Measurements from ENCODE around the gene ZNF319.

ZNF319 gene

DNA sequence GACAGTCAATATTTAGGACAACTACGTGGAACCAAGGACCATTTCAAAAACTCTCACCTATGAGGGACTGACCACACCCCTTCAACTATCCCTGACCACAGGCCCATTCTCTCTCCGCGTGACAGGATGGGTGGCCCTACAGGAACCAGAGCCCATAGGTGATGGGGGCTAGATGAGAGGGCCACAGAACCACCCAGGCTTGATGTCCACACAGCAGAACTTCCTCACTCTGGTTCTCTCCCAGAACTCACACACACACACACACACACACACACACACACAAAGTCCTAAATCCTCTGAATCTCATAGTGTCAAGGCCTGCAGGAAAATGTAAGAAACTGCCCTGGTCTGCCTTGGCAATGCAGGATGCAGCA is 1.5 kb downstream of the ZNF319 start:
- DNase-seq (ENCODE audit: low read depth in 2 of 3, low spot score in 1 of 3) = no peak

DNA sequence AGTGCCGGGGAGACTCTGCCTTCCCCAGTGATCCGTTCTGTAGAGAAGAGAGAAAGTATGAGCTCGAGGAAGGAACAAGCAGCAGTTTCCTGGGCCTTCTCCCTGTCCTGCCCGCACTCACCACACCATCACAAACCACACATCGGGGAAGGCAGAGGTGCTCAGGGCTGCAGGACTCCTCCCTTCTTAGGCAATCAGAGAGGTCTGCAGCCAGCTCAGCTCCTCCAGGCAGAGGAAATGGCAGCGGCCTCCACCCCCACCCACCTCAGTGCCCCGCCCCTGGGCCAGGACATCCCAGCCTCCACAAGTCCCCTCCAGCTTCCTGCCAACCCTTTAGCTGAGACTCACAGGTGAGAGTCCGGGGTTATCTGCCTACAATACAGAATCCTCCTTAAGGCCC is 2.0 kb downstream of the ZNF319 start:
- DNase-seq (ENCODE audit: low read depth in 2 of 3, low spot score in 1 of 3) = peak; percentile 28 to 42 (median 38)

DNA sequence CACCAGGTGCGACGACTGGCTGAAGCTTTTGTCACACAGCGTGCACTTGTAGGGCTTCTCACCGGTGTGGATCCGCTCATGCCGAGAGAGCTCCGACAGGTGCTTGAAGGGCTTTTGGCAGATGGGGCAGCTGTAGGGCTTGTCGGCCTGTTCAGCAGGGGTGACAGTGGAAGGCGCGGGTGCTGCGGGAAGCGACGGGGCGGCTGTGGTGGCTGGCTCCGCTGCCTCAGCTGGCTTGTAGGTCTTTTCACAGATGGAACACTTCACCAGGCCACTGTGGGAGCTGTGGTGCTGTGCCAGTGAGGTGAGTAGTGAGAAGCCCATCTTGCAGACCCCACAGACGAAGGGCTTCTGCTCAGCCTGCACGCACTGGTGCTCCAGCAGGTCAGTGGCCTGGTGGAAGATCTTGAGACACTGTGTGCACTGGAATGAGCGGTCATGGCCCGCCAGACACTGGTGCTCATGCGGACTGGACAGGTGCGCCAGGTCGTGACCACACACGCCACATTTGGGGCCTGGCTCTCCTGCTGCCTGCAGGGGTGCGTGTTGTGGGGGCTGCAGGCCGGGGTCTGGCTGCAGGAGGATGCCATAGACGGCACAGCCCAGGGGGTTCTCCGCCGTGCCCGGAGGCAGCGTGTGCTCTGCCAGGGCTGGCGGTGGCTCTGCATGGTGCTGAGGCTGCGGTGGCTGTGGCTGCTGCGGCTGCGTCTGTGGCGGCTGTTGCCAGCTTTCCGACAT is 2.8 kb downstream of the ZNF319 start:
- DNase-seq (ENCODE audit: low read depth in 2 of 3, low spot score in 1 of 3) = no peak

DNA sequence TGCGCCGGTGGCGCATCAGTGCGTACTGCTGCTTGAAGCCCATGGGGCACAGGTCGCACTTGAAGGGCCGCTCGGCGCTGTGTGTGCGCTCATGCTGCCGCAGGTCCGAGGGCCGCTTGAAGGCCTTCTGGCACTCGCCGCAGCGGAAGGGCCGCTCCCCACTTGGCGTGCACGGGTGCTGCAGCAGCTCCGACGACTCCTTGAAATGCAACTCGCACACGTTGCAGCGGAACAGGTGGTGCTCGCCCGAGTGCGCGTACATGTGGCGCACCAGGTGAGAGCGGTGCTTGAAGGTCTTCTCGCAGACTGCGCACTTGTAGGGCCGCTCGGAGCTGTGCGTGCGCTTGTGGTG is 3.3 kb downstream of the ZNF319 start:
- DNase-seq (ENCODE audit: low read depth in 2 of 3, low spot score in 1 of 3) = no peak

DNA sequence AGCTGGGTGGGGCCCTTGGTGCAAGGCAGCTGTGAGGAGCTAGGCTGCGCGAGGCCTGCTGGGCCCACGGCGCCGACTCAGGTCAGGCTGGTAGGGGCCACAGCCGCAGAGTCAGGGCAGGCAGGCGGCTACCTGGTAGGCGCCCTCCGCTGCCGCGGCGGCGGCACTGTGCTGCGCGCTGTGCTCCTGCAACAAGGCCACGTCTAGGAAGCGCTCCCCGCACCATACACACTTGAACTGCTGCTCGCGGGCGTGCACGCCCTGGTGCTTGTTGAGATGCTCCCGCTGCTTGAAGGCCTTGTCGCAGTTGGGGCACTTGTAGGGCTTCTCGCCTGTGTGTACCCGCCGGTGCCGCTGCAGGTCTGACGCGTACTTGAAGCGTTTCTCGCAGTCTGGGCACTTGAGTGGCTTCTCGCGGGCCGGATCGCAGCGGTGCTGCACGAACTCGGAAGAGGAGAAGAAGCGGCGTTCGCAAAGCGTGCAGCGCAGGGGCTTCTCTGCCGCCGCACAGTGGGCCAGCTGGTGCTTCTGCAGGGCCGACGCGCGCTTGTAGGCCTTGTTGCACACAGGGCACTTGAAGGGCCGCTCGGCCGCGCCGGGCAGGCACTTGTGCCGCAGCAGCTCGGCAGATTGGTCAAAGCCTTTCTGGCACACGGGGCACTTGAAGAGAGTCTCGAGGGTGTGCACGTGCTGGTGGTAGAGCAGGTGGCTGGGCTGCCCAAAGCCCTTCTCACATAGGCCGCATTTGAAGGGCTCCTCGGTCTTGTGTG is 3.9 kb downstream of the ZNF319 start:
- no peak for DNase-seq (ENCODE audit: low read depth in 2 of 3, low spot score in 1 of 3)

DNA sequence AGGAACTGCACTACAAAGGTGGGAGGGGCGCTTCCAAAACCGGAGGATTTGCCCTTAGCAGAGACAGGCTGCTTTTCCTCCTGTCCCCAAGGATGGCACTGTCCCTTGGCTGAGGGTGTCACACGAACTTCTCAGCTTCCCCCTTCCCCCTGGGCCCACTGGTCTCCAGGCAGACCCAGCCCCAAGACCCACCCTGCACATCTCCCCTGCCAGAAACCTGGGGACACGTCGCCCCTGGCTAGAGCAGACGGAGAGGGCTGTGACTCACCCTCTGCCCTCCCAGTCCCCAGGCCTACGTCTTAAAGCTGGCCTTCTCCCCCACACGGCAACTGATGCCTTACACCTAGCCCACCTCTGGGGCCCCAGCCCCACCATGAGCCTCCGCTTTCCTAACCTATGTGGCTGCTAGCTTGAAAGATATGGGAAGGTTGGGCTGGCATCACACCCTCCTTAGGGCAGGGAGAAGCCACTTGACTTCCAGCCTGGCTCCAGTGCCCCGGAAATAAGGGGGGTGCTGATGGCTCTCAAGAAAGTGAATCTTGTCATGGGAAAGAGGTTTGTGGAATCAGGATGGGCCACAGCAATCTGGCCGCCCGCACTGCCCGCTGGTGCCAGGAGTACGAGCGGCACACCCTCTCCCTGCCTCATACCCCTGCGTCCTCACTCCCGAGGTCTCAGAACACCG is 4.6 kb downstream of the ZNF319 start:
- DNase-seq (ENCODE audit: low read depth in 2 of 3, low spot score in 1 of 3) = no peak

DNA sequence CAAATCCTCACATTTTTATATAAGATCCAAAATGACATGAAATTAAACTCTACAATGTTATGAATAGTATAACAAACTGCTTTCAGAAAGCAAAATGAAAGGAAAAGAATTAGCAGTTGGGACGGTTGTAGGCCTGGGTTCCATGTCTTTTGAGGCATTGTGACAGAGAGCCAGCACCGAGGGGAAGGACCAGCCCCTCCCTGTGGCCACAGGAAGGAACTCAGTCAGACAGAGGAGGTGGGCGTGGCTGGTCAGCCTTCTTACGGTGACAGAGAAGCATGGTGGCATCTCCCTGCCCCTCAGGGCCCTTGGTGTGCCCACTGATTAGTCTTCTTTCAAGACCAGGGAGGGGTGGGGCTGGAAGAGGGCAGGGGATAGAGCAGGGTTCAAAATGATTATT is 5.7 kb downstream of the ZNF319 start:
- peak in 1 of 3 donors; percentile 42 for DNase-seq (ENCODE audit: low read depth in 2 of 3, low spot score in 1 of 3)

DNA sequence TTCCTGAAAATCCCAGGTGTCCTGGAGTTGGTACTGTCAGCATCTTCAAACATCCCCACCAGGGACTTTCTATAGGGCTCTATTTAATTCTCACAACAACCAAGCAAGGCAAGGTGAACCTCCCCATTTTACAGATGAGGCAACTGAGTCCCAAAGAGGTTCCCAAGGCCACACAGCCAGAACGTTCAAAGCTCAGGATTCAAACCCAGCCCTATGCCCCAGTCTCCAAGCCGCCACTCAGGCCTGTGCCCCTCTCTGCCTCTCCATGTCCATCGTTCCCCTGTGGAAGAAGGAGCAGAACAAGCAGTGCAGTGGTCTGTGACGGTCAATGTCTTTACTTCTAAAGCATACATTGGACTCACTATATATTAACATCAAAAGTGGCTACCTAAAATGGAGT is 6.1 kb downstream of the ZNF319 start:
- DNase-seq (ENCODE audit: low read depth in 2 of 3, low spot score in 1 of 3) = no peak

DNA sequence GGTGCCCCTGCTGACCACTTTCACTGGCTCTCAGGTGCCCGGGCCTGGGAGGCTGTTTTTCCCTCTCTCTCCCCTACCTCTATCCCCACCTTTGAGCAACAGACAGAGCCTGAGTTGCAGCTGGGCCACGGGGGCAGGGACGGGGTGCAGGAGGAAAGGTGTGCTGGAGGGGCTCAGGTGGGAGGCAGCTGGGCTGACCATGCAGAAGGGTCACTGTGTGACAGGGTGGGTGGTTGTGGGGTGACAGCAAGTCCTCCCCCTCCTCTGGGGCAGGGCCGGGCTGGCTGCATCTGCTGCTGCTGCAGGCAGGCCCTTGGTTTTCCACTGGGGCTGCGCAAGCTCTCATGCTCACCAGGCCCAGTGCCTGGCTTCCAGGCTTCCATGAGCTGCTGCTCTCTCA is 6.6 kb downstream of the ZNF319 start:
- no peak for DNase-seq (ENCODE audit: low read depth in 2 of 3, low spot score in 1 of 3)

DNA sequence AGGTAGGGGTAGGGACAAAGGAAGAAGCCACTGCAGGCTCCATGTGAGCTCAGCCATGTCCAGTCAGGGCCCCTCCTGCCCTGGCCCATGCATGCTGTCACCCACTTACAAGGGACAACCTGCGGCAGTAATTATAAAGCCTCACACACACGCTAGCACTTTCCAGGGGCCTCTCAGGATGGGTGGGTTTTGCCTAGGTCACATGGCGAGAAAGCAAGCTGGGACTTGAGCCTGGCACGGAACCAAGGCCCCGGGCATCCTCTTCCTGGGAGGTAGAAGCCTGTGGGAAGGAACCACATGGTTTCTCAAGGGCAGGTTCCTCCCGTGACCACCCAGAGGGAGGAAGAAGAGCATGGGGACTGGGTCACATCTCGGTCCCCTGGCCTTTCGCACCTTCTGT is 7.0 kb downstream of the ZNF319 start:
- DNase-seq (ENCODE audit: low read depth in 2 of 3, low spot score in 1 of 3) = no peak

DNA sequence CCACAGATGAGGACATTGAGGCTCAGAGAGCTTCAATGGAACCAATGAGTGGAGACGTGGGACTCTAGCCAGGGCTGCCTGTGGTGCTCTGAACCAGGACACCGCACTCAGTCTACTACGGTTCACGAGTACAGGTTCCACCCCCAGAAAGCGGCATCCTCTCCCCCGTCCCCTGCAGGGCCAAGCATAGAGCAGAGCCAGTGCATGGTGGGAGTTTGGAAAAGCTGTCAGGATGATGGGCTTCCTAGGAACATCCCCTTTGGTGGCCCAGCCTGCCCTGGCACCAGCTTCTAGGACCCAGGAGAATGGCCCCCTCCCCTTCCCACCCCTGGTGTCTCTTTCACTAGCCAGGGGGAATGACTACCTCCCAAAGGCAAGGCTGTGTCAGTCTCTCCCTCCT is 8.4 kb downstream of the ZNF319 start:
- DNase-seq (ENCODE audit: low read depth in 2 of 3, low spot score in 1 of 3) = no peak

DNA sequence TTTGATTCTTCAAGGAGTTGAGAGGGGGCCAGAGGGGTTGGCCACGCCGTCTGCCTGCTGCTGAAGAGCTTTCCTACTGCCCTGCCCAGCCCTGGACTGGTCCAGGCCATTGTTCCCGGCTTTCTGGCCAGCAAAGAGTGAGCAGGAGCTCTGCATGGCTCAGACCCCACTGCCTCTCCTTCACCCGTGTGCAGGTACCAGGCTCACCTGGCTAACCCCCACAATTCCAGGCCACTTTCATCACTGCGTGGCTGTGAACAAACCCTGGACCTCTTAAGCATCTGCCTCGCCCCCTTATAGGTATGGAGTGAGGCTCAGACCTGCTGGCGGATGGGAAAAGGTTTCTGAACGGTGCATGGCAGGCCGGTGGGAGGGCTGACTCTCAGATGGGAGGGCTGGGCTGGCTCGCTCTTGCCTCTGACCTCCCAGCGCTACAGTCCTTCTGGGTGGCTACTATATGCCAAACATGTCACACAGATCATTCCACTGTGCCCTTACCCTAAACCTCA is 8.9 kb downstream of the ZNF319 start:
- no peak for DNase-seq (ENCODE audit: low read depth in 2 of 3, low spot score in 1 of 3)

DNA sequence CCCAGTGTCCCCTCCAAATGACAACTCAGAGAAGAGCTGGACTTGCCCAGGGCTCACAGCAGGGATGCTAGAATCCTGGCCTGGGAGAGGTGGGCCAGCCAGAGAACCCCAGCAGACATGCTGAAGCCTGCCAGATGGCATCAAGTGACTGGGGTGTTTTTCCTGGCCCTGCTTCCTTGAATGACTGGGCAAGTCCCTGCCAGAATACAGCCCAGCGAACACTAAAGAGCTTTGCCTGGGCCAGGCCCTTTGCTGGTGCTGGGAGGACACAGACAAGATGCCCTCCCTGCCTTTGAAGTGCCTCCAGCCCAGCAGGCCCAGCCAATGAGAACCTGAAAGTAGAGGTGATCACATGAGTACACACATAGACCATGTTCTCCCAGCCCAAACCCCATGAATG is 11.5 kb downstream of the ZNF319 start:
- DNase-seq (ENCODE audit: low read depth in 2 of 3, low spot score in 1 of 3) = no peak

DNA sequence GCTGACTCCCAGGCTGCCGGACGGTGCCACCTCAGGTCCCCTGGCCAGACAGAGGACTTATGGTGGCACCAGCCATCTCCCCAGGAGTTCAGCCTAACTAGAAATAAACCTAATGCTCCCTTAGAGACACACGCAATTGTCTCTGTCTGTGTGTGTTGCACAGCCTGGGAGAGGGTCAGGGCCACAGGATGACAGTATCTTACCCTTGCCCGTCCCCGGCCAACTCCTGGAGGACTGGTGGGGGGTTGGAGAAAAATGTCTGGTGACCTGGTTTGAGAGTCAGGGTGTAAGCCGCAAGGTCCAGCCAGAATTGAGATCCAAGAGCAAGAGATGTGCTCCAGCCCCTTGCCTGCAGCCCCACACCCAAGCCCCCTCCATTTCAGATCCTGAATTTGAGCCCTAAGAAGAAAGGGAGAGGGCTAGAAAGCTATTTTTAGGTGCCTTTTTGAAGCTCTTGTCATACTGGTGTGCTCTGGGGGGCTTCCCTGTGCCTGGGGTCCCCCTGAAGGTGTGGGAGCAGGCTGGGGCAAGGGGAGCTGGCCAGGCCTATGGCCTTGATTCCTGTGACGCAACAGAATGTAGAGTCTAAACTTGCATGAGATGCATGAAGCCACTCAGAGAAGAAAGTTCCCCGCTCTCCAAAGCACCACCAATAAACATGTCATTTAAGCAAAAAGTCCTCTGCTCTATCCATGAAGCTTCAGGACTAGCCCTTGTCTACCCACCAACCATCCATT is 12.9 kb downstream of the ZNF319 start:
- DNase-seq (ENCODE audit: low read depth in 2 of 3, low spot score in 1 of 3) = no peak

DNA sequence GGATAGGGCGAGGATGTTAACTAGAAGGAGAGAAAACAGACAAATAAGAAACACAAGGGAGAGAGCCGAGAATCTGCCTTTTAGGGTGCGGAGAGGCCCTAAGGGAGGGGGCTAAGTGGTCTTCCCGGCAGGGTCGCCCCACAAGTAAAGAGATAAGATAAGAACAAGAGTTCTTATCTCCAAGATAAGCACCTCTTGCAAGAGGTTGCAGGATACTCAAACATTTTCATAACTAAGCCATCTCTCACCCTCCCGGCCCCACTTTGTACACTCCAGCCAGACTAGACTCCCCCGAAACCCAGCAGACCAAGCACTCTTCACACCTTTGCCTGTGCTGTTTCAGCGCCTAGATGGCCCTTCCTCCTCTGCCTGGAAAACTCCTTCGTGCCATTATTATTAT is 14.3 kb downstream of the ZNF319 start:
- no peak for DNase-seq (ENCODE audit: low read depth in 2 of 3, low spot score in 1 of 3)

DNA sequence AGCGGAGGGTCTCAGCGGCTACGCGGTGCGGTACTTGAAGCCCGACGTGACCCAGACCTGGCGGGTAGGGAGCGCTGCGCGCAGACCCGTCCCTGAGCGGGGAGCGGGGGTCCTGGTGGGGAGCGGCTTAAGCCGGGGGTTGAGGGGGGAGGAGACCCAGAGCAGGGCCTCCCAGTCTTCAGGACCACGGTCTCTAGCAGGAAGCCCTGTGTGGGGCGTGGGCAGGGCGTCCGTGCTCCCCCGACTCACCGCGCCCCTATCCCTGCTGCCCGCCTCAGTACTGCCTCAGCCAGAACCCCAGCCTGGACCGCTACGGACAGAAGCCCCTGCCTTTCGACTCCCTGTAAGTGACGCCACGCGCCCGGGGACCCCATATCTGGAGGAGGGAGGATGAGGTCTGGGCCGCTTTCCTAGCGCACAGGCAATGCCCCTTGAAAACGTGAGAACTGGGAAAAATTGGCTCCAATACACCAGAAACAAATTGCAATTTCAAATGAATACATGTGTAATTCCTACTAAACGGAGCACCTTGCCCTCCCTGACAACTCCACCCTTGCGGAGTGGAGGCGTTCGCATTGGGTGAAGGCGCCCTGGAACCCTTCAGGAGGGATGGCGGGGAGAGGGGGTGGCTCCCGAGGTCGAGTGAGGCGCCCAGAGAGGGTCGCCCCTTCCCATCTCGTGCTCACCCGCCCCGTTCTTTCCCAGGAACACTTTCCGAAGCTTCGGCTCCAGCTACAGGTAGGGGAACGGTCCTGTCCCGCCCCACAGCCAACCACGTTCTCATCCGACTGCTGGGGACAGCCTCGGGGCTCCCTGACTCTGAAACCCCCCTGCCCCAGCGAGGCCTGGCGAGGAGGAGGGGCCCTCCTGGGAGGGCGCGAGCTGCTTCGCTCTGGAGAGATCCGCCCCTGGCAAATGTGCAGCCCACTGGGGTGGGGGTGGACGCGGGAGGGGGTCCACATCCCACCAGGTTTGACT is 15.0 kb downstream of the ZNF319 start:
- no peak for DNase-seq (ENCODE audit: low read depth in 2 of 3, low spot score in 1 of 3)

DNA sequence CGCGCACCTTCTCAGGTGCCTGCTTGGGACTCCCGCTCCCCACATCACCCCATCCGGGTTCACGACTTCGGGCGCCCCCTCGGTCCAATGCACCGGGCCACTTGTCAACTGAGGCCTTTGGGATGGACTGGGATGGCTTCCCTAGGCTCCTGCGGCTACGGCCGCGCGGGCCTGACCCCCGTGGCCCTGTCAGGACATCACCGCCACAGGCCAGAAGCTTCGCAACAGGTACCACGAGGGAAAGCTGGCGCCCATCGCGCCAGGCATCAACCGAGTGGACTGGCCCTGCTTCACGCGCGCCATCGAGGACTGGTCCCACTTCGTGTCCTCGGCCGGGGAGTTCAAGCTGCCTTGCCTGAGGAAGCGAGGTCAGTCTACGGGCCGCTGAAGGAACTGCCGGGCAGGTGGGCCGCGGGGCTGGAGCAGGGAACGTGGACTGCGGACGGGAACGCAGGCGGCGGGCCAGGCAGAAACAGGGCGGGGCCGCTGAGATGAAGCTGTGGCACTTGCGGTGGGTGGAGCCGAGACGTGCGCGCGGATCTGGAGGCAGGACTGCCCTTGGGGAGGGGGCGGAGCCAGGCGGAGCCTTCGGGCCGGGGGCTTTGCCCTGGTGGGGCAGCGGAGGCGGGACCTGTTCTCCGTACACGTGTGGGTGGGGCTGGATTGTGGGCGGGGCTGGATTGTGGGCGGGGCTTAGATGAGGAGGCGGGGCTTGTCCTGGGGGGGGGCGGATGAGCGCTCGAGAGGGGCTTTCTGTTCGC is 15.8 kb downstream of the ZNF319 start:
- peak; percentile 86 to 88 (median 88) for DNase-seq (ENCODE audit: low read depth in 2 of 3, low spot score in 1 of 3)

DNA sequence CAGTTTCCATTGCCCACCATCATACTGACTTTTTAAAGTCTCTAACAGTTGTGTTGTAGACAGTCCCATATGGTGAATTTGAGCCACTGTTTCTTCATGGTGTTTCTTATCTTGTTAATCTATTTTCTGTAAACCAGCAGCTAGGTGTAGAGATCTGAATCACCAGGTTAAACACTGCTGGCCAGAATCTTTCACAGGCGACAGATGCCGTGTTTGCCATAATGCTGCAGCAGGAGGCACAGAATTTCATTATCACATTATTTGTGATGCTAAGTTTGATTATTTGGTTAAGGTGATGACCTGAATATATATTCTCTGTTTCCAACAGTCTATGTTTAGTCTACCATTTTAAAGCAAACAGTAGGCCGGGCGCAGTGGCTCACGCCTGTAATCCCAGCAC is 18.1 kb downstream of the ZNF319 start:
- DNase-seq (ENCODE audit: low read depth in 2 of 3, low spot score in 1 of 3) = no peak

DNA sequence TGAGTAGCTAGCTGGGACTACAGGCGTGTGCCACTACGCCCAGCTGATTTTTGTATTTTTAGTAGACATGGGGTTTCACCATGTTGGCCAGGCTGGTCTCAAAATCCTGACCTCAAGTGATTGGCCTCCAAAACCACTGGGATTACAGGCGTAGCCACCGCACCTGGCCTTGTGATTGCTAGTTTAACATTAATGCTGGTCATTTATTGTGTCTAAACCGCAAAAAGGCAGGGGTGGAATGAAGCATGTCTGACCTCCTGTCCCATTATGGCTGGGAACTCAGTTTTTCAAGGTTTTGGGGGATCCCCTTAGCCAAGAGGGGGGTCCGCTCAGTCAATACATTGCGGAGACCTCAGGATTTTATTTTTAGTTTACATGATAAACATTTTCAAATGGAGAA is 18.8 kb downstream of the ZNF319 start:
- no peak for DNase-seq (ENCODE audit: low read depth in 2 of 3, low spot score in 1 of 3)
